ENCODE data around the gene NHLH1.
A peak's percentile ranks its signal among the peaks of the same experiment; 100 is the strongest.

NHLH1 gene

GRCh38 chr1:160359559-160360226, 7.2 kb upstream of the NHLH1 start:
- no peak for DNase-seq

DNA sequence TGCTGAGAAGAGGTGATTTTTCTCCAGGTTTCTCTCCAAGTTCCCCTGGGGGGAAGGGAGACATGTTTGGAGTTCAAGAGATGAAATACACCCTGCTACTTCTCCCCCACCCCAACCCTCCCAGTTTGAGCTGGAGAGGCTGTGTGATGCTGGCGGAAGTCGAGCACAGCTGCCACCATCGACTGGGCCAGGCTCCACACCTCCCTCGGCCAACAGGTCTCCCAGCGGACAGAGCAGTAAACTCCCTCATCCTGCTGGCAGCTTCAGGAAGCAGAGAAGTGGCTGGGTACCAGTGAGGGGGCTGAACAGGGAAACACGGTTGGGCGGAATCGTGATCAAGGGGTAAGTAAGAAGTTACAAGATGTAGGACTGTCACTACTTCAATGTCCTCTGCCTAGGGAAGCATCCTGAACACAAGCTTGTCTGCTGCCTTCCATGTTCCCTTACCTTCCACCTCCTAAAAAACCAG, 6.6 kb upstream of the NHLH1 start:
- DNase-seq, result no peak

GRCh38 chr1:160361199-160361598, 5.7 kb upstream of the NHLH1 start:
- no peak for DNase-seq

GRCh38 chr1:160361814-160362167, 5.1 kb upstream of the NHLH1 start:
- no peak for DNase-seq

GRCh38 chr1:160362168-160362957, 4.5 kb upstream of the NHLH1 start:
- no peak for DNase-seq

DNA sequence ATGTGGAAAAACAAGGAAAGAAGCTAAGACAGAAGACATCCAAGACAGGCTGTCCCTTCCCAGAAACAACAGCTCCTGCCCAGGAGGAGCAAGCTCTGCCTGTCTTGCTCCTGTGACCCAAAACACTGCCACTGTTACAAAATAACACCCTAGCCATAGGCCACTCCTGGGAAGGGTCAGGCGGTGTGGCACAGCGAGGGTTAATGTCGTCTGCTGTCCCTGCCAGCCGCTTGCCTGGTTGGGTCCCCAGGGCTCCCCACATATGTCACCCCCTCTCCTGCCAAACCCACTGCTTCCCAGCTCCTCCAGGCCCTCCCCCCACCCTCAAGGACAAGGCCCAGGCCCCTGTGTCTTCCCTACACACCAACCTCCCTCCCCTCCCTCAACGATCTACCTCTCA, 3.9 kb upstream of the NHLH1 start:
- DNase-seq, result no peak

DNA sequence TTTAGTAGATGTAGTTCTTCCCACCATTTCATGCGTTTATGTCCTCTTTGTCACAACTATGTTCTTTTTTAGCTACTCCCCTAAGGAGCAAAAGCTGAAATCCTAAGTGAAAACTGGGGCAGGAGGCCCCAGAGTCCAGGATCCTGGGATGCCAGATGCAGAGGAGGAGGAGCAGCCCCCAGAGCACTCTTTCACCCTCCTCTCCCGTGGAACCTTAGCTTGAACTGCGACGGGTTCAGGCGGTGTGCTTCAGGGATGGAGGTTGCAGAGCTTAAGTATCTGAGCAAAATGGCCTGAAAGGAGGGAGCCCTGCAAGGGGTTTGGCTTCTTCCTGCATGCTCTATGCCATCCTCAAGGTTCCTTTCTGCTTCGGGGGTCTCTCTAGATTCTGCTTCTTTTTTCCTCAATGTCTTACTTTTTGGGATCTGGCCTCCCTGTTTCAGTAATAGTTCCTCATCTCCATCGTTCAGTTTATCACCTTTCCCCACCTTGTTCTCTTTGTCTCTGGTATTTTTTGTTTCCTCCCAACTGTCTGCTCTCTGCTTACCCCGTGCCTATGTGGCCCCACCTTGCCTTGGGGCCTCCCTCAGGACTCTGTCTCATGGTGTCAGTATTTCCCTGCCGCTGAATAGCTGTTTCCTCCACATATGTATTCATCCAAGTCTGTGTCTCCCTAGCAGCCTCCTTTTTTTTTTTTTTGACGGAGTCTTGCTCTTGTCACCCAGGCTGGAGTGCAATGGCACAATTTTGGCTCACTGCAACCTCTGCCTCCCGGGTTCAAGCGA, 2.7 kb upstream of the NHLH1 start:
- no peak for DNase-seq

GRCh38 chr1:160365325-160365724, 1.5 kb upstream of the NHLH1 start:
- no peak for DNase-seq

DNA sequence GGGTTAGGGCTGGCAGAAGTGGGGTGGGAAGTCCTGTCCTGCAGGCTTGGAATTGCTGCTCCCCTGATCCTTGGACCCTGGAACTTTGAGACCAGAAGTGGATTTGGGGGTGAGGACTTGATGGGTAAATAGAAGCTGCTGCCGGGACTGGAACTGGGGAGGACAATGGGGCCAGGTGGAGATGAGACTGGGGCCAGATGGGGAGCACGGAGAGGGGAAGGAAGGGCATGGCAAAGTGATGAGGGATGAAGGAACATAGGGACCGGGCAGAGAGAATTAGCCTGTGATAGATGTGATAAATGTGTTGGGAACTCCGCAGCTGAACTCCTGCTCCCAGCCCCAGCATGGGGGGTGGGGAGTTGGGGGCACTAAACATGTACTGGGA, 637 bp downstream of the NHLH1 start:
- no peak for DNase-seq

- no peak for DNase-seq
Observed at GRCh38 chr1:160367934-160368923, 1.4 kb downstream of the NHLH1 start.

DNA sequence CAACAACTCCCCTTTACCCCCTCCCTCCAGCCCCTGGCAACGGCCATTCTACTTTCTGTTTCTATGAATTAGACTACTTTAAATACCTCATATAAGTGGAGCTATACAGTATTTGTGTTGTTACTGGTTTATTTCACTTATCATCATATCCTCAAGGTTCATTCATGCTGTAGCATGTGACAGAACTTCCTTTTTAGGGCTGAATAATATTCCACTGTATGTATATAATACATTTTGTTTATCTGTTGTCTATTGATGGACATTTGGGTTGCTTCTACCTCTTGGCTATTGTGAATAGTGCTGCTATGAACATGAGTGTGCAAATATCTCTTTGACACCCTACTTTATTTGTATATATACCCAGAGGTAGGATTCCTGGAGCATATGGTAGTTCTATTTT, 2.2 kb downstream of the NHLH1 start:
- DNase-seq, result no peak

GRCh38 chr1:160370561-160371345, 3.9 kb downstream of the NHLH1 start:
- DNase-seq, result no peak

- no peak for DNase-seq
Observed at GRCh38 chr1:160371346-160371631, 4.4 kb downstream of the NHLH1 start.

DNA sequence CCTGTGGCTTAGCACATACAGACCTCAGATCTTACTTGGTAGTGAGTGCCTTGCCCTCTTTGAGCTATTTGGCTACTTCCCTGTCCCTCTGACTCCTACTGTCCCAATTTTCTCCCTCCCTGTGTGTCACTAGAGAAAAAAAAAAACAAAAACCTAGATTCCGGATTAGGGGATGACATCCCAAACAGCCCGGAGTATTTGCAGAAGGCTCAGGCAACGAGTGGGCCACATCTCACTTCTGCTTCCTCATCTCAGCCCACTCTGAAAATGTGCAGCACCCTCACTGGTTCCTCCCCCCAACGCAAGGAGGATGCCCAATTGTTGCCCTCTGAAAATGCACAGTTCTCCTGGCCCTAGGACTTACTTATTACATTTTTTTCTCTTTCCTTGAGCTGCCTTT, 4.9 kb downstream of the NHLH1 start:
- DNase-seq, result no peak

GRCh38 chr1:160373696-160374095, 6.8 kb downstream of the NHLH1 start:
- no peak for DNase-seq

- DNase-seq, result no peak
Observed at GRCh38 chr1:160374306-160375110, 7.6 kb downstream of the NHLH1 start.

DNA sequence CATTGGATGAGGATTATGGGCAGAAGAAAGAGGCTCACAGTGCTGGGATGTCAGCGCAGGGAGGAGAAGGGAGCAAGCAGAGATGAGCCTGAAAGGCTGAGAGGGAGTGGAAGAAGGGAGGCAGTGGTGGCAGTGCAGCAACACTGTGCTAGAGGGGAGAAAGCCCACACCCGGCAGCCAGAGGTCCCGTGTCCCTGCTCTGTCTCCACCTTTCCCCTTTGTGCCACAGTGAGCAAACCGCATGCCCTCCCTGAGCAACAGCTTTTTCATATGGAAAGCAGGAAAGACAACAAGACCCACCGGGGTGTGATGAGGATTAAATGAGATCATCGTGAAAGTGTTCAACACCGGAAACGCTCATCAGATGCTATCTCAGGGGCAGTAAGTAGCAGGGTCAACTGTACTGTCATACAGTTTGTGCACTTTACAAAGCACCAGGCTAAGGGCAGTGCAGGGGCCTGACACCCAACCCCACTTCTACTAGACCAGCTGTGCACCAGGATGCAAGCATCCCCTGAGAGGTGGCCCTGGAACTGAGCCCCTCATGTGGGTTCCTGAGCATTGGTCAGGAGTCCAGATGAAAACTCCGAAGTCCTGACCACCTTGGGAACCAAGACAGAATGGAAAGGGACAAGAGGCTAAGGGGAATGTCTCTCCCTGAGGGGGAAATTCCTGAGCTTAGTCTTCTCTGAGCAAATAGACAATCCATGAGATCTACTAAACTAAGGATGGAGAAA, 9.1 kb downstream of the NHLH1 start:
- DNase-seq, result peak; percentile 5

DNA sequence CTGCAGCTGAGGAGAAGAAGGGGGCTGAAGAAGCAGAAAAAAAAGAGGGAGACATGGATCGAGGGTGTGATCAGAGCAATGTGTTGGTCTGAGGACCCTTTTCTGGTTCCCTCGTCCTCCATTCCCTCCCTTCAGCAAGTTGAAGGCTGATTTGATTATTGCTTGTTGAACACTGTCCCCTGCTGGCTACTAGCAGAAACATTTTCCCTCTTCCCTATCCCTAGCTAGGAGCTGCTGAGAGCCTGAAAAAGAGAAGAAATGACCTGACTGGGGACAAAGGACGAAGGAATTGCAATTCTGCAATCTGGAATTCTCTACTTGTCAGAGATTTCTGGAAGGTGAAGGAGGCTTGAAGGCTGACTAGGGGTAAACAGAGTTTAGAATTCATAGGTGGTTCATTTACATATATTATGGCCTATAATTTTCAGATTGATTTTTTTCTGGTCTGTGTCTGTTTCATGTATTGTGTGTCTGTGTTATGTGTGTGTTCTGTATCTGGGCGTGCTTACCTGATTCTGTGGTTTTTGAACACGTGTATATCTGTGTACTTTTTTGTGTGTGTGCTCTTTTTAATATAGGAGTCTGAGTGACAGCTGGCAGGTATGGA, 9.8 kb downstream of the NHLH1 start:
- DNase-seq, result peak; percentile 62

- no peak for DNase-seq
Observed at GRCh38 chr1:160377585-160378206, 10.8 kb downstream of the NHLH1 start.
